Sigmoid colon (tissue), 4 donors: ENCODE measurements around the gene STON1.
"Not testable (repeated sequence)": the region's sequence is repeated elsewhere in the genome, so short reads cannot be mapped to it uniquely, and the experiment has no call there.

Experiments
- EP300 ChIP-seq, 4 donors: sonication (generic); formaldehyde crosslinking; IDR thresholded peaks; one replicate each; pipeline ENCODE4 v1.6.1; 2017; ENCODE audit warnings: antibody characterized with exemption in 4 of 4
- POLR2AphosphoS5 ChIP-seq, 4 donors: sonication (generic); formaldehyde crosslinking; IDR thresholded peaks; one replicate each; pipeline ENCODE4 v1.6.1; 2017; ENCODE audit warnings: antibody characterized with exemption in 4 of 4
- TF ChIP-seq, protein P1 (sequence below), 4 experiments: fragments of 450-650 bp in 3 of 4; fragments of 200-600 bp in 1 of 4; IDR thresholded peaks; one replicate each; pipeline ENCODE4 v1.5.1; 2016 to 2019; ENCODE audit warnings: antibody characterized with exemption in 4 of 4, mild to moderate bottlenecking in 3 of 4, moderate library complexity in 2 of 4

DNA sequence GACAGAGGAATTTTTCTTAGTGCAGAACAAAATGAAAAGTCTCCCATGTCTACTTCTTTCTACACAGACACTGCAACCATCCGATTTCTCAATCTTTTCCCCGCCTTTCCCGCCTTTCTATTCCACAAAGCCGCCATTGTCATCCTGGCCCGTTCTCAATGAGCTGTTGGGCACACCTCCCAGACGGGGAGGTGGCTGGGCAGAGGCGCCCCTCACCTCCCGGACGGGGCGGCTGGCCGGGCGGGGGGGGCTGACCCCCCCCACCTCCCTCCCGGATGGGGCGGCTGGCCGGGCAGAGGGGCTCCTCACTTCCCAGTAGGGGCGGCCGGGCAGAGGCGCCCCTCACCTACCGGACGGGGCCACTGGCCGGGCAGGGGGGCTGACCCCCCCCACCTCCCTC is 25.1 kb downstream of the STON1 start:
- TF ChIP-seq, protein P1, sequence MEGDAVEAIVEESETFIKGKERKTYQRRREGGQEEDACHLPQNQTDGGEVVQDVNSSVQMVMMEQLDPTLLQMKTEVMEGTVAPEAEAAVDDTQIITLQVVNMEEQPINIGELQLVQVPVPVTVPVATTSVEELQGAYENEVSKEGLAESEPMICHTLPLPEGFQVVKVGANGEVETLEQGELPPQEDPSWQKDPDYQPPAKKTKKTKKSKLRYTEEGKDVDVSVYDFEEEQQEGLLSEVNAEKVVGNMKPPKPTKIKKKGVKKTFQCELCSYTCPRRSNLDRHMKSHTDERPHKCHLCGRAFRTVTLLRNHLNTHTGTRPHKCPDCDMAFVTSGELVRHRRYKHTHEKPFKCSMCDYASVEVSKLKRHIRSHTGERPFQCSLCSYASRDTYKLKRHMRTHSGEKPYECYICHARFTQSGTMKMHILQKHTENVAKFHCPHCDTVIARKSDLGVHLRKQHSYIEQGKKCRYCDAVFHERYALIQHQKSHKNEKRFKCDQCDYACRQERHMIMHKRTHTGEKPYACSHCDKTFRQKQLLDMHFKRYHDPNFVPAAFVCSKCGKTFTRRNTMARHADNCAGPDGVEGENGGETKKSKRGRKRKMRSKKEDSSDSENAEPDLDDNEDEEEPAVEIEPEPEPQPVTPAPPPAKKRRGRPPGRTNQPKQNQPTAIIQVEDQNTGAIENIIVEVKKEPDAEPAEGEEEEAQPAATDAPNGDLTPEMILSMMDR (IDR thresholded peaks at IDR 0.05), result not testable (repeated sequence)
- not testable (repeated sequence) for TF ChIP-seq POLR2AphosphoS5, EP300 (IDR thresholded peaks at IDR 0.05)
